GM12878 (cell line): ENCODE results near the gene FCGR3B. TPM values are rescaled to one million over a fixed set of nuclear protein-coding genes. Genes with fewer than 3 reads are reported as not detected.

Experiments
- EGR1 ChIP-seq, 2 experiments: IDR thresholded peaks; 1 replicate in 1 of 2; 2 replicates in 1 of 2; pipeline ENCODE4 v1.6.1; 2011 to 2012; ENCODE audit warnings: low read depth in 2 of 2, low read length in 2 of 2, borderline replicate concordance in 1 of 2, mild to moderate bottlenecking in 1 of 2, moderate library complexity in 1 of 2
- MLLT1 ChIP-seq: fragments of 450-650 bp; IDR thresholded peaks from 2 replicates; pipeline ENCODE4 v1.6.1; 2016; ENCODE audit warnings: mild to moderate bottlenecking
- NR2F1 ChIP-seq: fragments of 450-650 bp; conservative IDR thresholded peaks from 2 replicates; pipeline ENCODE4 v1.6.1; 2017; ENCODE audit warnings: mild to moderate bottlenecking
- POLR2A ChIP-seq: IDR thresholded peaks from 2 replicates; pipeline ENCODE4 v1.6.1; 2011; ENCODE audit warnings: low read depth, mild to moderate bottlenecking, low read length
- RAD21 ChIP-seq: IDR thresholded peaks from 2 replicates; pipeline ENCODE4 v1.6.1; 2011; ENCODE audit warnings: mild to moderate bottlenecking, low read depth, low read length, moderate library complexity; ENCODE audit not compliant: insufficient read depth
- SREBF1 ChIP-seq: IDR thresholded peaks from 2 replicates; pipeline ENCODE4 v1.6.1; 2012; ENCODE audit warnings: mild to moderate bottlenecking, low read length
- SREBF2 ChIP-seq: IDR thresholded peaks from 2 replicates; pipeline ENCODE4 v1.6.1; 2012; ENCODE audit warnings: mild to moderate bottlenecking, low read length
- ZBTB40 ChIP-seq: fragments of 450-650 bp; IDR thresholded peaks from 2 replicates; pipeline ENCODE4 v1.6.1; 2016; ENCODE audit warnings: mild to moderate bottlenecking, moderate library complexity, borderline replicate concordance
- ZSCAN29 ChIP-seq: fragments of 450-650 bp; IDR thresholded peaks from 2 replicates; pipeline ENCODE4 v1.6.1; 2017; ENCODE audit warnings: mild to moderate bottlenecking, moderate library complexity
- polyA plus RNA-seq, 11 experiments: library from polyadenylated mRNA; depleted of rRNA in 4 of 11; unstranded in 6 of 11; stranded (reverse) in 5 of 11; fragments of >200 nt; fragmentation: Nextera tagmentation in 4 of 11; fragmentation: Illumina TruSeq in 1 of 11; extraction: Ambion mirVana in 4 of 11; extraction: Trizol in 1 of 11; gene quantifications; 1 replicate in 1 of 11; 2 replicates in 10 of 11; pipeline versions ENCODE4 v1.2.1 to v1.2.3, GENCODE V29; 2011 to 2016; ENCODE audit warnings: inconsistent platforms in 2 of 11, missing spikeins in 2 of 11, low read depth in 1 of 11
- total RNA-seq, 4 experiments: library from RNA; depleted of rRNA in 3 of 4; stranded (reverse); fragments of >200 nt in 3 of 4; fragmentation: Illumina TruSeq in 1 of 4; extraction: Trizol in 1 of 4; gene quantifications; 2 replicates each; pipeline versions ENCODE4 v1.2.1 to v1.2.3, GENCODE V29; 2013 to 2021

FCGR3B gene
- total and polyA plus RNA-seq, 10 of the 15 experiments (the other 5 are each of a cell fraction or from before 2014, with no cell fraction given): not detected

GRCh38 chr1:161612322-161613141 lies 18.4 kb downstream of the FCGR3B start (continued):
- TF ChIP-seq ZBTB40: peak; percentile 54; the same call in 1 of the 2 replicates
- TF ChIP-seq POLR2A: peak; percentile 35; the same call in 1 of the 2 replicates
- peak; percentile 1; the same call in 1 of the 2 replicates for TF ChIP-seq RAD21
- peak; percentile 89 for TF ChIP-seq ZSCAN29
- TF ChIP-seq SREBF2: peak; percentile 91
- TF ChIP-seq MLLT1: 0 out of 2 replicates have a peak, but pooled peaks have one; percentile 32
- peak in 1 of 2 experiments; percentile 42; a peak in 1 of 3 replicates for TF ChIP-seq EGR1 (IDR thresholded peaks at IDR 0.05; ENCODE audit: borderline replicate concordance in 1 of 2, low read depth in 2 of 2, low read length in 2 of 2)
- TF ChIP-seq NR2F1: 0 out of 2 replicates have a peak, but pooled peaks have one; percentile 19
- TF ChIP-seq SREBF1: 0 out of 2 replicates have a peak, but pooled peaks have one; percentile 32
